HCT116 (cell line): ENCODE data around the gene TMBIM6. TPM values are rescaled to one million over a fixed set of nuclear protein-coding genes. Genes with fewer than 3 reads are reported as not detected.

Experiments used
- ATAC-seq: fragments of 200-7000 bp; cut with Tn5 transposase; 2 replicates; pipeline ENCODE4 v1.9.1; 2020; ENCODE audit warnings: mild to moderate bottlenecking, moderate library complexity
- BruUV-seq: library from RNA; stranded (reverse); fragments of 400-500 nt; replicated peaks from 2 replicates; lab custom pipeline; 2021; lab: Mats Ljungman, UMichigan
- CTCF ChIA-PET: fragments of 300-600 bp; sonication (Branson Sonifier 250); formaldehyde crosslinking; loops from one replicate; lab custom pipeline; 2021; ENCODE audit warnings: antibody characterized with exemption; lab: Charles Lee
- POLR2A ChIA-PET: fragments of 300-600, 350-600 bp; sonication (Branson Sonifier 250); formaldehyde crosslinking; loops from one replicate; lab custom pipeline; 2021; ENCODE audit warnings: antibody characterized with exemption; lab: Charles Lee
- RAD21 ChIA-PET, 2 experiments: fragments of 300-600 bp; sonication (Branson Sonifier 250); formaldehyde crosslinking; loops; one replicate each; lab custom pipeline; 2023; ENCODE audit warnings: low total read pairs in 2 of 2; ENCODE audit not compliant: uncharacterized antibody in 2 of 2, unreplicated experiment in 2 of 2, low non-redundant PET in 1 of 2; lab: Charles Lee
- DNase-seq: peaks from one replicate; pipeline ENCODE4 v3.0.0-alpha.2; 2010; ENCODE audit warnings: low read depth, low spot score
- H2AFZ ChIP-seq: fragments of 200-600 bp; shearing (Covaris generic), sonication (generic); 2 replicates; pipeline ENCODE4 v1.6.1; 2017; ENCODE audit warnings: low read depth, mixed run types, mixed read lengths, antibody characterized with exemption, low read length; ENCODE audit not compliant: poor library complexity, severe bottlenecking
- H3K27ac ChIP-seq: 2 replicates; pipeline ENCODE4 v1.5.1; 2012; ENCODE audit warnings: low read depth, low read length
- H3K27me3 ChIP-seq: fragments of 200-600 bp; sonication (generic); 2 replicates; pipeline ENCODE4 v1.6.1; 2016; ENCODE audit warnings: mixed run types, low read length, mixed read lengths; ENCODE audit not compliant: insufficient read depth
- H3K36me3 ChIP-seq, 2 experiments: fragments of 200-500 bp in 1 of 2; fragments of 200-600 bp in 1 of 2; sonication (Bioruptor generic) in 1 of 2; sonication (generic) in 1 of 2; 2 replicates each; pipeline versions ENCODE4 v1.5.1 to v1.6.1; 2014 to 2016; ENCODE audit warnings: low read length in 2 of 2, inconsistent platforms in 1 of 2, mixed read lengths in 1 of 2, mixed run types in 1 of 2; ENCODE audit not compliant: insufficient read depth in 2 of 2, control insufficient read depth in 1 of 2
- H3K4me1 ChIP-seq, 2 experiments: fragments of 200-600 bp in 1 of 2; sonication (generic) in 1 of 2; 2 replicates each; pipeline versions ENCODE4 v1.5.1 to v1.6.1; 2012 to 2017; ENCODE audit warnings: low read length in 2 of 2, inconsistent platforms in 1 of 2, mild to moderate bottlenecking in 1 of 2, mixed read lengths in 1 of 2, mixed run types in 1 of 2, moderate library complexity in 1 of 2; ENCODE audit not compliant: insufficient read depth in 2 of 2, control insufficient read depth in 1 of 2
- H3K4me2 ChIP-seq: fragments of 200-600 bp; sonication (generic); 2 replicates; pipeline ENCODE4 v1.6.1; 2017; ENCODE audit warnings: mixed run types, low read length, mixed read lengths
- H3K4me3 ChIP-seq, 2 experiments: fragments of 200-600 bp in 1 of 2; sonication (generic) in 1 of 2; replicated peaks in 1 of 2; 2 replicates each; pipeline ENCODE4 v1.5.1; 2011 to 2016; ENCODE audit warnings: low read length in 2 of 2, control low read depth in 1 of 2, low read depth in 1 of 2, mild to moderate bottlenecking in 1 of 2, mixed read lengths in 1 of 2, mixed run types in 1 of 2
- H3K79me2 ChIP-seq: fragments of 200-600 bp; sonication (generic); 2 replicates; pipeline ENCODE4 v1.6.1; 2017; ENCODE audit warnings: mild to moderate bottlenecking, mixed run types, low read length, moderate library complexity, mixed read lengths; ENCODE audit not compliant: insufficient read depth
- H3K9ac ChIP-seq: fragments of 200-600 bp; sonication (generic); 2 replicates; pipeline ENCODE4 v1.6.1; 2016; ENCODE audit warnings: low read length, mixed read lengths
- H3K9me2 ChIP-seq: fragments of 200-600 bp; sonication (generic), shearing (Covaris generic); 2 replicates; pipeline ENCODE4 v1.6.1; 2017; ENCODE audit warnings: mixed run types, mild to moderate bottlenecking, moderate library complexity; ENCODE audit not compliant: insufficient read depth
- H3K9me3 ChIP-seq, 2 experiments: fragments of 200-500 bp in 1 of 2; fragments of 200-600 bp in 1 of 2; sonication (Bioruptor generic) in 1 of 2; sonication (generic) in 1 of 2; 2 replicates each; pipeline ENCODE4 v1.6.1; 2014 to 2017; ENCODE audit warnings: low read length in 2 of 2, mixed read lengths in 2 of 2, inconsistent platforms in 1 of 2, low read depth in 1 of 2, mild to moderate bottlenecking in 1 of 2, mixed run types in 1 of 2, moderate library complexity in 1 of 2; ENCODE audit not compliant: control insufficient read depth in 1 of 2, insufficient read depth in 1 of 2
- H4K20me1 ChIP-seq: fragments of 200-600 bp; sonication (generic), shearing (Covaris generic); 2 replicates; pipeline ENCODE4 v1.6.1; 2017; ENCODE audit warnings: mixed run types, mild to moderate bottlenecking, moderate library complexity; ENCODE audit not compliant: insufficient read depth
- ATF3 ChIP-seq: IDR thresholded peaks from 2 replicates; pipeline ENCODE4 v1.6.1; 2012
- CBX3 ChIP-seq: IDR thresholded peaks from 2 replicates; pipeline ENCODE4 v1.6.1; 2012; ENCODE audit warnings: low read depth
- CEBPB ChIP-seq: IDR thresholded peaks from 2 replicates; pipeline ENCODE4 v1.6.1; 2012; ENCODE audit warnings: low read depth
- ELF1 ChIP-seq: IDR thresholded peaks from 2 replicates; pipeline ENCODE4 v1.6.1; 2012; ENCODE audit warnings: low read depth, borderline replicate concordance
- EZH2phosphoT487 ChIP-seq: fragments of 200-600 bp; IDR thresholded peaks from 2 replicates; pipeline ENCODE4 v1.6.1; 2018; ENCODE audit warnings: antibody characterized with exemption, borderline replicate concordance
- MAX ChIP-seq: IDR thresholded peaks from 2 replicates; pipeline ENCODE4 v1.6.1; 2012
- POLR2AphosphoS5 ChIP-seq: IDR thresholded peaks from 2 replicates; pipeline ENCODE4 v1.6.1; 2011; ENCODE audit warnings: mild to moderate bottlenecking, low read depth, low read length, moderate library complexity
- RAD21 ChIP-seq: IDR thresholded peaks from 2 replicates; pipeline ENCODE4 v1.6.1; 2012; ENCODE audit warnings: low read depth, mild to moderate bottlenecking
- REST ChIP-seq: IDR thresholded peaks from 2 replicates; pipeline ENCODE4 v1.6.1; 2012; ENCODE audit warnings: low read depth
- SIN3A ChIP-seq: IDR thresholded peaks from 2 replicates; pipeline ENCODE4 v1.6.1; 2012; ENCODE audit warnings: low read depth
- SP1 ChIP-seq: IDR thresholded peaks from 2 replicates; pipeline ENCODE4 v1.6.1; 2012; ENCODE audit warnings: low read depth
- SRF ChIP-seq: IDR thresholded peaks from 2 replicates; pipeline ENCODE4 v1.6.1; 2012; ENCODE audit warnings: low read depth
- ZBTB33 ChIP-seq: IDR thresholded peaks from 2 replicates; pipeline ENCODE4 v1.6.1; 2011; ENCODE audit warnings: mild to moderate bottlenecking, low read length, moderate library complexity; ENCODE audit not compliant: insufficient replicate concordance; ENCODE audit errors: extremely low read depth
- ZFX ChIP-seq: fragments of 450-650 bp; IDR thresholded peaks from 2 replicates; pipeline ENCODE4 v1.6.1; 2017
- ZNF274 ChIP-seq: fragments of 200-500 bp; sonication (Bioruptor generic); IDR thresholded peaks from 2 replicates; pipeline ENCODE4 v1.6.1; 2014; ENCODE audit warnings: mild to moderate bottlenecking, low read depth, low read length, inconsistent platforms
- intact Hi-C: fragments of 100-400 bp; cut with micrococcal nuclease; formaldehyde crosslinking; loops from 2 replicates; pipeline ENCODE4 v1.10.0; 2022
- total RNA-seq: library from RNA; stranded (reverse); gene quantifications from one replicate; pipeline ENCODE4 v1.2.1, GENCODE V29; 2021; ENCODE audit not compliant: unreplicated experiment

The TMBIM6 gene
- total RNA-seq, 1 experiment from 2014 or later, result 510 TPM

- Histone ChIP-seq H3K36me3 (no peaks in the 10 kb centered on the region), H3K4me3 (no peak overlapping the region), H3K4me2 (no peak overlapping the region), H2AFZ (no peak overlapping the region), H4K20me1 (no peaks in the 10 kb centered on the region), H3K9ac (no peak overlapping the region), H3K4me1 (no peaks in the 10 kb centered on the region), H3K27ac (no peak overlapping the region), H3K9me3 (no peaks in the 10 kb centered on the region), H3K27me3 (no peaks in the 10 kb centered on the region), H3K9me2 (no peaks in the 10 kb centered on the region), H3K79me2 (no peaks in the 10 kb centered on the region)
- RAD21 ChIA-PET, result no interaction called here
- ATAC-seq (no peak), DNase-seq (no peak)
- intact Hi-C loops, result no loop called here
- no TSS peak for BruUV-seq
- no peak for TF ChIP-seq ELF1
- TF ChIP-seq RAD21, result no peak
- TF ChIP-seq POLR2AphosphoS5, result no peak
- no peak for TF ChIP-seq ZFX
- TF ChIP-seq ATF3, result no peak
- no peak for TF ChIP-seq SRF
- TF ChIP-seq CBX3, result no peak
- CTCF ChIA-PET, result no interaction called here
- POLR2A ChIA-PET, result no interaction called here
These were observed 66.7 kb downstream of the TMBIM6 start for GRCh38 chr12:49807991-49808580.

GRCh38 chr12:49808686-49809380, 67.5 kb downstream of the TMBIM6 start:
- intact Hi-C loops, result no loop called here
- Histone ChIP-seq H3K4me2 (no peak overlapping the region), H3K9me3 (no peaks in the 10 kb centered on the region), H3K36me3 (no peaks in the 10 kb centered on the region), H3K4me3 (no peak overlapping the region), H3K9ac (no peak overlapping the region), H3K79me2 (no peaks in the 10 kb centered on the region), H3K4me1 (no peaks in the 10 kb centered on the region), H2AFZ (no peak overlapping the region), H3K9me2 (no peaks in the 10 kb centered on the region), H3K27ac (no peak overlapping the region), H3K27me3 (no peaks in the 10 kb centered on the region), H4K20me1 (no peaks in the 10 kb centered on the region)
- no TSS peak for BruUV-seq
- ATAC-seq (no peak), DNase-seq (no peak)
- RAD21 ChIA-PET, result no interaction called here
- CTCF ChIA-PET, result no interaction called here
- POLR2A ChIA-PET, result no interaction called here
- TF ChIP-seq EZH2phosphoT487 (no peak), ZBTB33 (no peak), ZNF274 (no peak), SIN3A (no peak), CEBPB (no peak), SP1 (no peak), REST (no peak), SRF (no peak), MAX (no peak), POLR2AphosphoS5 (no peak)
